ENCODE data around the gene SMIM15. TPM values are rescaled to one million over a fixed set of nuclear protein-coding genes. Genes with fewer than 3 reads are reported as not detected.

Gene SMIM15
- total RNA-seq: 59.1 and 118 TPM in 2 replicates

GRCh38 chr5:61162010-61162831 is at the start of gene SMIM15:
SMIM15 (minus strand) TSS chr5:61162468; CDS start chr5:61160171, 2,297 bp downstream.

Other genes with a start within 250 kb of the SMIM15 start
- gene ERCC8, start 217.4 kb downstream of the SMIM15 start, total RNA-seq: 20.2 and 29.0 TPM in 2 replicates
- 35.2 and 63.2 TPM in 2 replicates for gene NDUFAF2, start 217.3 kb downstream of the SMIM15 start, total RNA-seq
- 7.9 and 13.0 TPM in 2 replicates for gene ZSWIM6, start 169.8 kb upstream of the SMIM15 start, total RNA-seq

All from nasal cavity respiratory epithelium epithelial cell of viscerocranial mucosa (primary cell).